ENCODE results near the gene MECR.

GRCh38 chr1:29186707-29187106, 44.0 kb downstream of the MECR start:
- TF ChIP-seq EZH2 (IDR thresholded peaks at IDR 0.05; ENCODE audit: low read depth, unreplicated experiment), result no peak
- TF ChIP-seq CTCF (conservative IDR thresholded peaks at IDR 0.05; ENCODE audit: low read depth in 2 of 2), result no peak
- TF ChIP-seq JUNB (IDR thresholded peaks at IDR 0.05; ENCODE audit: unreplicated experiment), result no peak
- no peak for TF ChIP-seq ETS1 (IDR thresholded peaks at IDR 0.05)
- no peak for TF ChIP-seq EZH2phosphoT487 (IDR thresholded peaks at IDR 0.05; ENCODE audit: unreplicated experiment)
- no peak for TF ChIP-seq POLR2AphosphoS5 (IDR thresholded peaks at IDR 0.05; ENCODE audit: low read depth)
- TF ChIP-seq, protein P1, sequence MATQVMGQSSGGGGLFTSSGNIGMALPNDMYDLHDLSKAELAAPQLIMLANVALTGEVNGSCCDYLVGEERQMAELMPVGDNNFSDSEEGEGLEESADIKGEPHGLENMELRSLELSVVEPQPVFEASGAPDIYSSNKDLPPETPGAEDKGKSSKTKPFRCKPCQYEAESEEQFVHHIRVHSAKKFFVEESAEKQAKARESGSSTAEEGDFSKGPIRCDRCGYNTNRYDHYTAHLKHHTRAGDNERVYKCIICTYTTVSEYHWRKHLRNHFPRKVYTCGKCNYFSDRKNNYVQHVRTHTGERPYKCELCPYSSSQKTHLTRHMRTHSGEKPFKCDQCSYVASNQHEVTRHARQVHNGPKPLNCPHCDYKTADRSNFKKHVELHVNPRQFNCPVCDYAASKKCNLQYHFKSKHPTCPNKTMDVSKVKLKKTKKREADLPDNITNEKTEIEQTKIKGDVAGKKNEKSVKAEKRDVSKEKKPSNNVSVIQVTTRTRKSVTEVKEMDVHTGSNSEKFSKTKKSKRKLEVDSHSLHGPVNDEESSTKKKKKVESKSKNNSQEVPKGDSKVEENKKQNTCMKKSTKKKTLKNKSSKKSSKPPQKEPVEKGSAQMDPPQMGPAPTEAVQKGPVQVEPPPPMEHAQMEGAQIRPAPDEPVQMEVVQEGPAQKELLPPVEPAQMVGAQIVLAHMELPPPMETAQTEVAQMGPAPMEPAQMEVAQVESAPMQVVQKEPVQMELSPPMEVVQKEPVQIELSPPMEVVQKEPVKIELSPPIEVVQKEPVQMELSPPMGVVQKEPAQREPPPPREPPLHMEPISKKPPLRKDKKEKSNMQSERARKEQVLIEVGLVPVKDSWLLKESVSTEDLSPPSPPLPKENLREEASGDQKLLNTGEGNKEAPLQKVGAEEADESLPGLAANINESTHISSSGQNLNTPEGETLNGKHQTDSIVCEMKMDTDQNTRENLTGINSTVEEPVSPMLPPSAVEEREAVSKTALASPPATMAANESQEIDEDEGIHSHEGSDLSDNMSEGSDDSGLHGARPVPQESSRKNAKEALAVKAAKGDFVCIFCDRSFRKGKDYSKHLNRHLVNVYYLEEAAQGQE (IDR thresholded peaks at IDR 0.05; ENCODE audit: unreplicated experiment), result no peak
